ENCODE results near the gene CADPS.

- TF ChIP-seq CTCF (optimal IDR thresholded peaks at IDR 0.05 in 1 of 3, IDR thresholded peaks at IDR 0.05 in 1 of 3, conservative IDR thresholded peaks at IDR 0.05 in 1 of 3; ENCODE audit: extremely low read depth in 1 of 3, insufficient read depth in 2 of 3, low read length in 3 of 3) (no peak), EZH2 (IDR thresholded peaks at IDR 0.05; ENCODE audit: low read length) (no peak)
Measured at GRCh38 chr3:62387251-62387650, 488.0 kb downstream of the CADPS start.
